DMS114 treated with DMSO at 0.1 percent for 48 hours (cell line): Measurements from ENCODE around the gene CACNA1D.
"Not testable (repeated sequence)": the region's sequence is repeated elsewhere in the genome, so short reads cannot be mapped to it uniquely, and the experiment has no call there.

ENCODE experiments used
- DNase-seq: peaks from one replicate; lab custom pipeline; 2025; ENCODE audit not compliant: unreplicated experiment; lab: John Stamatoyannopoulos, UW

The CACNA1D gene

DNA sequence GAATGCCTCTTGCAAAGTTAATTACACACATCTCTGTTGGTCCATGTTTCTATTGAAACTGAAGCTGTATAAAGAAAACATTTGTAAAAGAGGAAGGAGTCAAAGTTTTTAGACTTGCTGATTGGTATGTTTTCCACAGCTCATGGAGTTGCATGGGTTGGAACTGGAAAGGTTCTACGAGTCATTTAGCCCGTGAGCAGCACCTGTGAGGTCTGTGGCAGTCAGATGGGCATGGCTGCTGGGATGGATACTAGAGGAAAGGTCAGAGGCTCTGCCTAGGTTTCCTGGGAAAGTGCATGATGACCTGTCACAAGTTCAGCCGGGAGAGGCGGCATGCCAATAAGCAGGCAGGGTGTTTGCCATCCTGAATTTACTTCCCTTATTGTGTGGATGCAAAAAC, 155.4 kb downstream of the CACNA1D start:
- DNase-seq = no peak

DNA sequence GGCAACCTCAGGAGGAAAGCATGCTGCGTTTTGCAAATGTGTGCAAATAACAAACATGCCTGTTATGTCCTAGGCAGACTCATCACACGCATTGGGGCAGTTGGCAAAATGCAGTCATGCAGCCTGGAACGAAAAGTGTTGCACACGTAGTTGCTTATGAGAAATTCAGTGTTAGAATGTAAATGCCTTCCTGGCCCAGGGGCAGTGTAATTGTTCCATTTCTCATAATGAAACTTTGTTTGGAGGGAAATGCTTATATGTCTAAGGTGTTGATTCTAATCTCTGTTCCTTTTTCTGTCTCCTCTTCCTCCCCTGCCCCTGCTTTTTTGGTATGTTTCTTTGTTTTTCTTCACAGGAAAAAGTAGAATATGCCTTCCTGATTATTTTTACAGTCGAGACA, 156.0 kb downstream of the CACNA1D start:
- DNase-seq = no peak

DNA sequence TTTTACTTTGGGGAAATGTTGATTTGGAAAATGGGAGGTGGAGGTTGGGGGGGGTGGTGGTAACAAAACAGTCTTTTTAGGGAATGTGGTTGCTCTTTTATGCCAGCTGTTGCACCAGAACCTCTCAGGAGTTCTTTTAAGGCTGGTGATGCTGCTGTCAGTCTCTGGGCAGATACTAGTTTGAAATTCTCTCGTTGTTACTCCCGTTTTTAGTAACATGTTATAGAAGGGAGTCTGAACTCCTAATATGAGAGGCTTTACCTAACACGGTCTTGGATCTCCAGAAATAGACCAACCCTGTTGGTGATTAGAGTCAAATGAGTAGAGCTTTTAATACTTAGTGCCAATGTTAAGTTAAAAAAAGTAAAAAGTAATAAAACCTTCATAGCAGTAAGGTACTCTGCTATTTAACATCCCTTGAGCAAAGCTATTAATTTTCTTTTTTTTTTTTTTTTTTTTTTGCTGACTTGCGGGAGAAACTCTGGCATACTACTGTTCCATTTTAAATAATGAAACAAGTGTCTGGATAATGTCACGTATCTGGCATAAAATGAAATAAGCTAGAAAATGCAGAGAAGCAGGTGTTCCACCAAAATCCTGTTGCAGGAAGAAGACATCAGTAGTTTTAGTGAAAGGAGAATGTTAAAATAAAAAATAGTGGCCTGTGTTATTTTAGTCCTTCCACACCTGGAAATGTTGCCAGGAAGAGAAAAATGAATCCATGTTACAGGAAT, 156.7 kb downstream of the CACNA1D start:
- no peak for DNase-seq

DNA sequence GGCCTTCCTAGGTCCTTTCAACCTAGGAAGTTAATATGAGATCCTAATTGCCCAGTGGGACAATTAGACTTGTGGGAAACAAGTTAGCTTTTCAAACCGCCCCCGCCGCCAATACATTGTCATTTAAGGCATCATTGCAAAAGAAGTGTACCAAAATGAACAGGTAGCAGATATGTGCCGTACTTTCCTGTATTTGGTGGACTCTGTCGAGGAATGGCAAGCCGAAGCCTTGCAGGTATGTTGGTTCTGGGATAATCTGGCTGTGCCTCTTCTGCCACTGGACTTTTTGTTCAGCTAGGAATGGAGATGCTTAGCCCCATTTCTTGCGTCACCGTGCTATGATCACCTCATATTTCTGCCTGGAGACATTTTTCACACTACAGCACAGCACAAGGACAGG, 157.5 kb downstream of the CACNA1D start:
- no peak for DNase-seq

DNA sequence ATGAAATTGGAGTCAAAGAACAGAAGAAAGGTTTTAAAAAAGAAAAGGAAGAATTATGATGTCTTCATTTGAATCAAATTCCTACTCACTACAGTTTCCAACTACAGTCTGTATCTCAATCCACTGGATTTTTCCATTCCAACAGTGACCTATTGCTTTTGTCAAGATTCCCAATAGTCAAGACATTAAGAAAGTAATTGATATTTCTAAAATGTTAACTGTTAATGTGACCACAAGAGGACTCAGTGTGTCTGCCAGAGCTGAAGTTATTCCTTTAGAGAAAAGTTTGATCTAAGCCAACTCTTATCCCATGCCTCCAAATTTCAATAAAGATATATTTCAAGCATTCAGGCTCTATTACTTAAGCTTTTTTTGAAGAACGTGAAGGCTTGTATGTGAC, 163.2 kb downstream of the CACNA1D start:
- no peak for DNase-seq

DNA sequence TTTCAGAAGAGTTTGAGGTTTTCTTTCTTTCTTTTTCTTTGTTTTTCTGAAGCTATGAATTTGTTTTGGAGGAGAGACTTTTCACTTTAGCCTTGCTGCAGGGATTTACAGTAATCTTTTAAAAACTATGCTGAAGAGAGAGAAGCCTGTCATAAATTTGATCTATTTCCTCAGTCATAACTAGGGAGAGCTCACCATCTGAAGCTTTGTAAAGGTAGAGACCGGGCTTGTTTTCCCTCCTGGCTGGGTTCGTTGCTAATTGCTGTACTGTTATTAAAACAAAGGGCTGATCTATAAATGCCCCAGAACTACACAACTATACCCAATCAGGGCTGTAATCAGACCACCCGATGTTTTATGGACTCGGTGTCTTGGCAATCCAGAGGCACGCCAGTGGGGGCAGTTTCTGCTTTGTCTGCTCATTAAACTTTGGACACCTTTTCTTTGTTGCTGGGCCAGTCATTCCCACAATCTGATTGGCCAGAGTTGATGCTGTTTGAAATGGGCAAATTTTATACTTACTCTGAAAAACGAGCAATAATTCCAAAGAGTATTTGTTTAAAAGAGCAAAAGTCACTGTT, 164.3 kb downstream of the CACNA1D start:
- no peak for DNase-seq

DNA sequence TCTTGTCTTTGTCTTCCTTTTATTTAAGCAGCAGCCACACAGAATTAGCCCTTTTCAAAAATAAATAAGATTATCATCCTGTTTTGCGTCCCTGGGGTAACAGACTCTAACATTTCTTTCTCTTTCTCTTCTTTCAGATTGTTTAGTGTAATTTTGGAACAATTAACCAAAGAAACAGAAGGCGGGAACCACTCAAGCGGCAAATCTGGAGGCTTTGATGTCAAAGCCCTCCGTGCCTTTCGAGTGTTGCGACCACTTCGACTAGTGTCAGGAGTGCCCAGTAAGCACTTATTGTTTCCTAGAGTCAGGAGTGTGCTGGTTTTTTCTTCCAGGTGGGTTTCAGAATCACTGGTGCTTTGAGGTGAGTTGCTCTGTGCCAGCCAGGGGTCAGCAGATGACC, 165.6 kb downstream of the CACNA1D start:
- no peak for DNase-seq

DNA sequence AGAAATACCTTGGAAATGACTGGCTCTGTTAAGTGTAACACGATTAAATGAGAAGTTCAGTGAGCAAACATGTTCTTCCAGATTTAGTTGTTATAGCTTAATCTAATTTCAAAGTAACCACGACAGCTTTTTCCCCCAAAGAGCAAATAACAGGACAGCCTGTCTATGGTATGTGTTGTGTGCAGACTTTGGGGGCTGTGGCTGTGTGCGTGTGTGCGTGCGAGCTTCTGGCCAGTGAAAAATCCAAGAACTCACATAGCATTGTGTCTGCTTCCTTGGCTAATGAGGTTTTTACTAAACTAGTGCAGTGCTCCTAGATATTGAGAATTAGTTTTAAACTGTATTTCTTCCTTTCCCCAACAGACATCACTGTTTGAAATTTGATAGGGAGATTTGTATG, 167.1 kb downstream of the CACNA1D start:
- DNase-seq = no peak

DNA sequence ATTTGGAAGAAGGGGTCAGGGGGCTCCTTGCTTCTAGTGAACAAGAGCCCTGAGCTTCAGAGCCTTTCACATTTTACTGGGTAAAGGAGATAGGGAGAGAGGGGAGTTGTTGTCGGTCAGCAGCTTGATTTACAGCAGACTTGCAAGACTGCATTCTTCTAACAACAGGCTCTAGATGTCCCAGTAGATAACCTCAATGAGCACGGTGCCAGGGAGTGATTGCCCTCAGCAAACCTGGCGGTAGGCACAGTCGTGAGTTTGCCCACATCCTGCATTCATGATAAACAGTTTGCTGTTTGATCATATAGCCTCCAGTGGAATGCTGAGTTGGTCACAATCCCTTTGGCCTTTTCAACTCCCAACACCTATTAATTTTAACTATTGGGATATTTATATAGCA, 170.4 kb downstream of the CACNA1D start:
- not testable (repeated sequence) for DNase-seq

DNA sequence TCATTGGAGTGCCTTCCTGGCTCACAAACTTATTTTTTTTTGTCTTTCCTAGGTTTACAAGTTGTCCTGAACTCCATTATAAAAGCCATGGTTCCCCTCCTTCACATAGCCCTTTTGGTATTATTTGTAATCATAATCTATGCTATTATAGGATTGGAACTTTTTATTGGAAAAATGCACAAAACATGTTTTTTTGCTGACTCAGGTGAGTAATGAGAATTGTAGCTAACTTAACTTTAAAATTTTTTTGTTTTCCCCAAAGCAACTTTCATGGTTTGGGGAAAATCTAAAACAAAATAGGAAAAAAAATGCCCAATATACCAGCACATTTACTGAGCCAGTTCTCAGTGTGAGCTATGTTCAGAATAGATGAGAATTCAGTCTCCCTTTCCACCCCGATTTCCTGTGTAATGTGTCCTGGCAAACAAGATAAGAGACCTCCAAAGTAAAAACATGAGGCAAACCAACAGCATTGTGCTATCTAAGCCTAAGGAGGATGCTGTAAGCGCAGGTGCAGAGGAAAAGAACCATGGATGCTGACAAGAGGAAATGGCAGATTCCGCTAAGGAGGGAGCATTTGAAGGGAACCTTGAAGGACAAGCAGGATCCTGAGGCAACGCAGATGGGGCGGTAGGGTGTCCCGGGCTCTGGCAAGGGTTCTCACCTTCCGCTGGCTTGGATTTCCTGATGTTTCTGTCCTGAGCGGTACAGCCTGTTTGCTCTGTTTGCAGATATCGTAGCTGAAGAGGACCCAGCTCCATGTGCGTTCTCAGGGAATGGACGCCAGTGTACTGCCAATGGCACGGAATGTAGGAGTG, 171.4 kb downstream of the CACNA1D start:
- DNase-seq = no peak

DNA sequence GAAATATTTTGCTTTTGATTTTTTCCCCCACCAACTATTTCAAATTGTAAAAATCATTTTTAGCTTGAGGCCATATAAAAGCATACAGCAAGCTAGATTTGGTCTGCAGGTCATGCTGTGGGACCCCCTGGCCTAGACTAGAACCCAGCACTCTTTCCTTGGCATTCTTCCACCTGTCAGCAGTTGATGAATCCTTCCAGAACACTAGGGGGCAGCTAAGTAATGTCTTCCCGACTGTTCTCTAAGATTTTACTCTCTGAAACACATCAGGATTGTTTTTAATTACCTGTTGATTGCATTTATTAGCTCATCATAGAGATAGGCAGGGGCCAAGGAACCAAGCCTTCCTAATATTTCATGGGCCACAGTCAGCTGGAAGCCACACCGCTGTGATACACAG, 174.5 kb downstream of the CACNA1D start:
- no peak for DNase-seq

DNA sequence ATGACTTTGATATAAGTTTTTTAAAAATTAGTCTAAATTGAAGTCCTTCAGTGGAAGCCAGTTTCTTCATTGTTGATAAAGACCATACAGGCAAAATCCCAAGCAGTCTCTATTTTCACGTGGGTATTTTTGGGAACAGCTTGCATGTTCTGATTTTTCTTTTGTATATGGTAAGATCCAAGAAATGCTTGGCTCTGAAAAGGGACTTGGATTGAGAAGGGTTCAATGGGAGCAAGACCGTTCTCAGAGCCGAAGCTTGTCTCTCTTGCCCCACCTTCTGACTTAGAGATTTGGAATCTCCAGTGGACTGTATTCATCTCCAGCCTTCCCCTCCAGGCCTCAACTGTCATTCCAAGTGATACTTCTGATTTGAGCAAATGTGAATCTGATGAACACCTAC, 176.3 kb downstream of the CACNA1D start:
- DNase-seq = no peak

DNA sequence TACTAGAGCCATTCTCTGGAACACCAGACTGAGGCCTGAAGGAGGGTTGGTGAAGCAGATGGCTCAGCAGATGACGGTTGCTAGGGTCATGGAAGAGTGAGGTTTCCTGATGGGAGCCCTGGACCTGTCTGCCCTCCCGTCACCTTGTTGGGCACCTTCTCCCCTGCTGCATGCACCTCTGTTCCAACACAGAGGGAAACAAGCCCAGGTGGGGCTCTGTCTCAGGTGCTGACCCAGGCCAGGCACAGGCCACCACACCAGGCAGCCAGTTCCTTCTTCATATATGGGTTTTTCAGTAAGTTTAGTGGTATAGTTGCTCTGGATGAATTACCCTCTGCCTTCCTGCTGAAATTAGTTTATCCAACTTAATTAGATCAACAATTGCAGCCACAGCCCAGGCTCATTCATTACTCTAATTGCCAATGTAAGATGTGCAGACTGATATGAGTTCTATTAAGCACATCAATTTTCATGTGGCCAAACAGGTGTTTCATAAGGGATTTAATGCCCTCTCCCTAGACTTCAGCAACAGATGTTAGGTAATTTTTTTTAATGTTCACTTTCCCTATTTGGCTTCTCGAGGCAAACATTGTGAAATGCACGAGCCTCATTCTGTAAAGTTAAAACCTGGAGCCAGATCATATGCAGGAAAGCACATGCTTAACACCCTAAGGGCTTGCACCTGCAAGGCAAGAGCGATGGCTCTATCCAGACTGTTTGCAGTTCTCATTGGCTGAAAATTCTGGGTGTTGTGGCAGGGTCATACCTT, 177.0 kb downstream of the CACNA1D start:
- no peak for DNase-seq

DNA sequence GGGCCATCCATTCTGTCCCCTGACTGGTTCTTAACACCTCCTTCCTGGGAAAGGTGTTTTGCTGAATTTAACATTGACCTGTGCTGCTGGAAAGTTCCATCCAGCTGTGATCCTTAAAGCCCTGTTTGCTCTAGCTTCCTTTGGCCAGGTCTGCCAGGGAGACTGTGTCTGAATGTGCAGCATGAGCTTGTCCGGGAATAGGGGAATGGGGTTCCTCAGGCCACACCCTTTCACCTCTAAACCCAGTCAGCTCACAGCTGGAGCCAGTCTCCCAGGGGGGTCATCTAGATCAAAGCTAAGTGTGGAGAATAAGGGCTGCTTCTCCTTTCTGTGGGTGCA, 177.5 kb downstream of the CACNA1D start:
- DNase-seq = no peak

DNA sequence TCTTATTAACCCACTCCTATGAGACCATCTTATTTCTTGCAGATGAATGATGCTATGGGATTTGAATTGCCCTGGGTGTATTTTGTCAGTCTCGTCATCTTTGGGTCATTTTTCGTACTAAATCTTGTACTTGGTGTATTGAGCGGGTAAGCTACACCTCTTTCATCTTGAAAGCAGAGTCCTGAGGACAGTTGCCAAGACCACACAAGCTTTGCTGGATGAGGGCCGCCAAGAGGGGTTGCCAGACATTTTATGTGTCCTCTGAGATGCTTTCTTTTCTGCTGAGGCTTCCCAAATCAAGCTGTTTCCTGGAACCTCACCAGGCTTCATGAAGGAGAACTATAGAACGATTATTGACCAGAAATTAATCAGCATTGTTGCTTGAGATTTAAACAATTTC, 178.6 kb downstream of the CACNA1D start:
- no peak for DNase-seq

DNA sequence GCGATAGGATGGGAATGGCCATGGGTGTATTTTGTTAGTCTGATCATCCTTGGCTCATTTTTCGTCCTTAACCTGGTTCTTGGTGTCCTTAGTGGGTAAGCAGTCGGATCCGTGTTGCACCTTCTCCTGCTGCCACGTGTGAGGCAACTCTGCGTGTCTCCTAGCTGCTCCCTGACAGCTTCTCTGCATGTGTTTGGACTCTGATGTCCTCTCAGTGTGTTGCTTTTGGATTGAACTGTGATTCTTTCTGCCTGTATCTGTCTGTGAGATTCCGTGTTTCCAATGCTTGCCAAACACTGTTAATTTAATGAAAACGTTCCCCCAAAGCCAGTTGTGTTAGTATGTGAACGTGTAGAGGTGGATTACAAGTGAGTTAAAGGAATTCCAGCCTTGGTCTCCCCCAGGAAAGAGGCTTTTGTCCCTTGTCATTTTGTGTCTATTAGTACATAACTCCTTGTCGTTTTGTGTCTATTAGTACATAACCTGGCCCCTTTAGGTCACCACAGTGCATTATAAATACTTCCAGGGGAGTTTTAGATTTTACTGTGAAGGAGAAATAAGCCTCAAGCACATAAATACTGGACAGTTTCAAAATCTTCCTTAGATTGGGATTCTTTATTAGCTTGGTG, 179.4 kb downstream of the CACNA1D start:
- no peak for DNase-seq

DNA sequence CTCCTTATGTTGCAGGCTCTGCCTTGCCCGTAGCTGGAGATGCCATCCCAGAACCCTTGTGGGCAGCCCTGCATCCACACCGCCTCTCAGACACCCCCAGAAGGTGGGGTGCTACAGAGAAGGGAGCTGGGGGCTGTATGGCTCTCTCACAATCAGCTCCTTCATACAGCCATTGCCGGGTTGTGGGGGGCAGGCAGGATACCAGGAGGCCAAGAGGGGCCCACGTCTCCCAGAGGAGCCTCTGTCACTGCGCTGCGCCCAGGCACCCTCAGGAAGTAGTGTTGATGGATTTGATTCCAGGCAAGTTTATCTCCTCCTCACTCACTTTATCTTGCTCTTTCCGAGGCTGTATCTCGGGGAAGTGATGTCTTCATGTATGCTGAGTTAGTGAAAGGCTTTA, 180.2 kb downstream of the CACNA1D start:
- DNase-seq = no peak

DNA sequence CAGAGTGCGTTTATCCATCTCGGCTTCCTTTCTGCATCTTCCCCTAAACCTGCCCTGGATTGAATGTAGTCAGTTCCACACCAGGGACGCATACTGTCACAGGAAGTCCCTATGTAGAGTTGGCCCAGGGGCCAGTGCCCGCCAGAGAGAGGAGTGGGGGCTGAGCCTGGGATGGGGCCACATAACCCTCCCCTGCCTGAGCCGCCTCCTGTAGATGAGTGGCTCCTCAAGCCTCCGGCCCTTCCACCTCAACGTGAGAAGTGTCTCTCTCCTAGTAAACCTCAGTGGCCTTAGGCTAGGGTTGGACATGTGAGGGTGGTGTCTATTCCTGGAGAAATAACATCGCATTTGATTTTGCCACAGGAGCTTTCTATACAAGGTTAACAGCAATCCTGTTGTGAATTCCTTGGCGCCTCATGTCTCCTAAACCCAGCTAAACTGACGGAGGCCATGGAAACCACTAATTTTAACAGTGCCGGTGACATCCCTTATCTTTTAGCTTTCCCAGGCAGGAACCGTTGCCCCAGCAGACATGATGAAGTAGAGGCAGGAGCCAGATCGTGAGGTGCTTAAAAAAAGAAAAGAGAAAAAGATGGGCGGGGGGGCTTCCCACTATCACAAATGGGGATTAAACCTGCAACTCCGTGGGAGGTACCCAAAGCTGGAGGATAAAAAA, 180.7 kb downstream of the CACNA1D start:
- no peak for DNase-seq

DNA sequence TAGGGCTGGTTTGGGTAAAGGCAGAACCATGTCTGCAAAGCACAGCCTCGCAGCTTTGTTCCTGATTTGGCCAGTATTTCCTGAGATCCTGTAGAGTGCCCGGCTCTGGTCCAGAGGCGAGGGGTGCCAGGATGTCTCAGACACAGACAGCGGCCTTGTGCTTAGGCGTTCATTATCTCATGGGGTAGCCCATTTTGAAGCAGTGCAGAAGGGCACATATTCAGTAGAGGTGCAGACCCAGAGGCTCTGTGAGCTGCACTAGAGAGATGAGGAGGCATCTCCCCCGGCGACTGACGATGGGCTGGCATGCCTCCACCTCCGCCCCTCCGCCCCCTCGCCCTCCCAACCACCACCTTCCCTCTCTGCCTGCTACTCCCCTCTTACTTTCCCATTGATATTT, 181.5 kb downstream of the CACNA1D start:
- no peak for DNase-seq

DNA sequence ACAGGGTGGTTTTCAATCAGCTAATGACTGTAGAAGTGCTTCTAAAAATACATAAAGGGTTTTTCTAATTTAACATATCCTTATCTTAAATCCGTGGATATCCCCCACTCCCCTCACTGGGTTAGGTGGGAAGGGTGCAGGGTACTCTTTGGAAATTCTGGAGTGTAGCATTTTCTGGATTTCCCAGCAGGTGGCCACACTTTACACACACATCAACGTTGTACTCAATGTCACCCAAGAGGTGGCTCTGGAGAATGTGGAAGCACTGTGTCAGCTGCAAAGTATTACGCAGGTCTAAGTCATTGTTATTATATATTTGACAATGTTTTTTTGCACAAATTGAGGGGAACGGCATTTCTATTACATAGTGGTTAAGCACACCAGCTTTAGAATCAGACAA, 183.0 kb downstream of the CACNA1D start:
- no peak for DNase-seq

DNA sequence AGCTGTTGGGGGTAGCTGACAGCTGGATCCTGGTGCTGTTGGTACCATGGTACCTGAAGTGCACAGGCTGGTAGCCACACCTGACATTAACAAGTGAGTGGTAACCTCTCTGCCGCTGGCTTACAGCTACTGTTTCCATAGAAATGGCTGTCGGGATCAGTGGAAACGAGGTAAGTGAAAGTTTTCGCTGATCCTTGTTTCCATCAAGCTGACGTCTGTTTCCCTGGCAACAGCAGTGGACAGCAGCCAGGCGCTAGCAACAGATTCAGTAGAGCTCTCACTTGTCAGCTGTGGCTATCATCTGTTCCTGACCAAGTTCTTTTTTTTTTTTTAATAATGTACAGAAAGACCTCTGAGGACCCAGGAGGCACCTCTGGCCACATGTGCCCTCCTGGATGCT, 185.6 kb downstream of the CACNA1D start:
- no peak for DNase-seq
